Skeletal muscle cell (primary cell): ENCODE data around the gene PRKACB.
"Not testable (repeated sequence)": the region's sequence is repeated elsewhere in the genome, so short reads cannot be mapped to it uniquely, and the experiment has no call there.

Experiments
- DNase-seq: peaks from one replicate; pipeline ENCODE4 v3.0.0-alpha.2; 2010; ENCODE audit warnings: low read depth
- H3K4me3 ChIP-seq: 2 replicates; pipeline ENCODE4 v1.5.1; 2011; ENCODE audit warnings: low read depth, mild to moderate bottlenecking, control low read depth, low read length, moderate library complexity

Gene PRKACB

DNA sequence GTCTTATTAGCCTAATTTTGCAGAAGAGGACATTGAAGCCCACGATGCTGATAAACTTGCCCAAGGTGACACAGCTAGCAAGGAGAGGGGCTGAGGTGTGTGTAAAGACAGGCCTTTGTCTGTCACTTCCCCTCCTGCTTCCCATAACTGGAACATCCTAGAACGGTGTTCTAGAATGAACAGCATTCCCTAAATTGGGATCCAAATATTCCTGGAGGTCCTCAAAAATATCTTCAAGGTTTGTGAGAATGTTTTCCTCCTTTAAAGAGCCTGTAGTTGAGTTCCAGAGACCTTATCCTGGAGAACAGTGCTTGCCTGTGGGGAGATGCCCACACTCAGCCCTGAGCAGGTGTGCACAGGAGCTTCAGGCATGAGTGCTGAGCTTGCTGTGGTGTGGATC, 115.9 kb downstream of the PRKACB start:
- no peak overlapping the region for H3K4me3 ChIP-seq

DNA sequence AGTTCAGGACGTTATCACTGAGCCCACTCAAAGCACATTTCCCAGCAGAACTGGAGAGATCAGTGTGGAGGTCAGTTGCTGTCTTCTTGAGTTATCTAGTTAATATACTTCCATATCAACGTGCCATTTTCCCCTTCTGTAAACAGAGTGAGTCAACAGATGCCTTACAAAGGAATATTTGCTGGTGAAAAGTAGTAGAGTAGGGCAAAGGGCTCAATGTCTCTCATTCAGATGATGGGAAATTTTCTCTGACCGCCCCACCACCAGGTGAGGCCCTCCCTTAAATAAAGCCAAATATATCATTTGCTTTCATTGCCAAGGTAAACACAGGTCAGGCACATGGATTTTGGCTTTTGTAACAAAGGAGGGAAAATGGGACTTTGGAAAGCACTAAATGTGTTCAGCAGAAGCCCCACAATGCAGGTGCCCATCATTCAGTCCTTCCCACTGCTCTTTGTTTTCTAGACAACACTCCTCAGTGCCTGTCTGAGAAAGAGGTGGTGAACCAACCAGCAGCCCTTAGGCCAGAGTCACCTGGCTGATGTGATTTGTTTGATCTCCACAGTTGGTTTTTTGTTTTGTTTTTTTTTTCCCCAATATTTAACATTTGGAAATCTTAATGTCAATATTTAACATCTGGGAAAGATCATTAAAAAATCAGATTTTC, 116.9 kb downstream of the PRKACB start:
- no peak overlapping the region for H3K4me3 ChIP-seq
- DNase-seq, result no peak

More for the DNA sequence above, 115.9 kb downstream of the PRKACB start:
- DNase-seq, result no peak

DNA sequence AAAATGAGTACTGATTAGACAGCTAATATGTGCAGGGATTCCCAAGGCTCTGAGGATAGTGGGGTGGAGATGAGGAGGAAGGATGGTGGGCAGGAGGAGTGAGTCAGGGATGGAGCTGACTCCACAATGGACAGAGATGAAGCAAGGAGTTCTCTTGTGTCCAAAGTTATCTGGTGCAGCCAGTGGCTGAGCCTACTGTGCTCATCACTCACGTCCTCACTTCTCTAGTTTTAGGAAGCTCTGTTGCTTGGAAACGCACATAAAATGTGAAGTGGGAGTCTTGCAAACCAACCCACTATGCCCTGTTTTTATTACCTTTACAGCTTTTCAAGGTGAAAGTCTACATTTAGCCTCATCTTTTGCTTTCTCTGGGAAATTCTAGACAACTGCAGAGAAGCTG, 120.9 kb downstream of the PRKACB start:
- DNase-seq, result no peak

DNA sequence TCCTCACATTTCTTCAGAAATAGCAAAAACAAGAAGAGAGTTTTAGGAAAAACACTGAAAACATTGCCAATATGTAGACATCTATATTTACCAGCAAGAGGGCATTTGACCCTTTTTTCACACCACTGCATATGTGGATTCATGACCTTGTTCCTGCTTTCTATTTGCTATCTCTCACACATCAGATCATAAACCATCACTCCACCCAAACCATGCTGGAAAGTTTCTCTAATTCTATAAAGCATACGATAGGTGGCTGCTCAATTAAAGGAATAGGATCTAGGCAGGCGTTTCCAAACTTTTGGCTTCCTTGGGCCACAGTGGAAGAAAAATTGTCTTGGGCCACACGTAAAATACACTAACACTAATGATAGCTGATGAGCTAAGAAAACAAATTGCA, 121.8 kb downstream of the PRKACB start:
- H3K4me3 ChIP-seq, result no peak overlapping the region
- no peak for DNase-seq

More for the DNA sequence above, 120.9 kb downstream of the PRKACB start:
- H3K4me3 ChIP-seq, result no peak overlapping the region

DNA sequence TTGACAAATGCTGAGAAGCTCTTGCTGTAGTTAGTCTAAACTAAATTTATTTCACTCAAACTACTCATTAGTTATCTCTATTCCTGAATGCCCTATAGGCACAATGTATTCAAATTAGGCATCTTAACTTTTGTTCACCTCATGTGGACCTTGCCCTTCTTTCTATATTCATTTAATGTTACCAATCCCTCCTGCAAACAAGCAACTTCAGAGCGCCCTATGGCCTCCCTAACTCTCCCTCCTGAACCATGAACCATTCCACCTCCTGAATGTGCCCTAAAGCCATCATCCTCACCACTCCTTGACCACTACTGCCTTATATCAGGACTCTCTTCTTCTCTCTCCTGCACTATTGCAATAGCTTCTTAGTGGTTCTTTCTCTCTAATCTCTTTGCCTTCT, 122.7 kb downstream of the PRKACB start:
- no peak for DNase-seq
- H3K4me3 ChIP-seq, result no peak overlapping the region

DNA sequence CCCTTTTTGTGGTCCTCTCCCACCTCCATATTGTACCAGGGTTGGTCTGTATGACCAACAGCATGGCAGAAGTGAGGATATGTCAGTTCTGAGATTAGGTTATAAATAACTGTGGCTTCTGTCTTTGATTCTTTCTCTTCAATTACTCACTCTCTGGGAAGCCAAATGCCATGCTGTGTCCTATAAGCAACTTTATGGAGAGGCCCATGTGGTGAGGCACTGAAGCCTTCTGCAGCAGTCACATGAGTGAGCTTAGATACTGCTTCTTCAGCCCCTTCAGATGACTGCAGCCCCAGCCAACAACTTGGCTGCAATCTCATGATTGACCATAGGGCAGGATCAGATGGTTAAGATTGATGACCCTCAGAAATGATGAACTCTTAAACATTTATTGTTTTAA, 123.4 kb downstream of the PRKACB start:
- no peak for DNase-seq
- H3K4me3 ChIP-seq, result no peak overlapping the region

DNA sequence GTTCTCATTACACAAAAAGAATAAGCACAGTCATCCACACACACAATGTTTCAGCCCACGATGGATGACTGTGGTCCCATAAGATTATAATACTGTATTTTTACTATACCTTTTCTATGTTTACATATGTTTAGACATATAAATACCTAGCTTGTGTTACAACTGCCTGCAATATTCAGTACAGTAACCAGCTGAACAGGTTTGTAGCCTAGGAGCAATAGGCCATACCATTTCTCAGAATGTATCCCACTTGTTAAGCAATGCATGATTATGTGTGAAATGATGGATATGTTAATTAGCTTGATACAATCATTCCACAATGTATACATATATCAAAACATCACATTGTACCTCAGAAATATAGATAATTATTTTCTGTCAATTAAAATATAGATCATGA, 124.3 kb downstream of the PRKACB start:
- no peak overlapping the region for H3K4me3 ChIP-seq
- no peak for DNase-seq

DNA sequence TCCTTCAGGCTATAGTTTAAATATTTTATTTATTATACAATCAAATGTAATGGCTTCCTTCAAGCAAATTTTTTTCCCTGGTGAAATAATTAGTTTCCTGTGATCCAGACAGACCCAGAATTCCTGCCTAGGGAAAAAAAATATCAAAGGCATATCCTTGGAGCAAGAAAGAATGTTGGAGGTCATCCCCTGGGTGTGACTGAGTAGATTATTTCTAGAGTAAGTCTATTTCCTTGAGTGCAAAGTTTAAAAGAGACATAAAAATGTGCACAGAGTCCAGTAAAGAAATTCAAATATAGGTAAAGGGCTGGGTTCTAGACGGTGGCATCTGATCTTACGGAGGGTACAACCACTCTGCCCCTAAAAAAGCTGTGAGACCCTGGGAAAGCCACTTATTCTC, 125.2 kb downstream of the PRKACB start:
- no peak for DNase-seq
- H3K4me3 ChIP-seq, result no peak overlapping the region

DNA sequence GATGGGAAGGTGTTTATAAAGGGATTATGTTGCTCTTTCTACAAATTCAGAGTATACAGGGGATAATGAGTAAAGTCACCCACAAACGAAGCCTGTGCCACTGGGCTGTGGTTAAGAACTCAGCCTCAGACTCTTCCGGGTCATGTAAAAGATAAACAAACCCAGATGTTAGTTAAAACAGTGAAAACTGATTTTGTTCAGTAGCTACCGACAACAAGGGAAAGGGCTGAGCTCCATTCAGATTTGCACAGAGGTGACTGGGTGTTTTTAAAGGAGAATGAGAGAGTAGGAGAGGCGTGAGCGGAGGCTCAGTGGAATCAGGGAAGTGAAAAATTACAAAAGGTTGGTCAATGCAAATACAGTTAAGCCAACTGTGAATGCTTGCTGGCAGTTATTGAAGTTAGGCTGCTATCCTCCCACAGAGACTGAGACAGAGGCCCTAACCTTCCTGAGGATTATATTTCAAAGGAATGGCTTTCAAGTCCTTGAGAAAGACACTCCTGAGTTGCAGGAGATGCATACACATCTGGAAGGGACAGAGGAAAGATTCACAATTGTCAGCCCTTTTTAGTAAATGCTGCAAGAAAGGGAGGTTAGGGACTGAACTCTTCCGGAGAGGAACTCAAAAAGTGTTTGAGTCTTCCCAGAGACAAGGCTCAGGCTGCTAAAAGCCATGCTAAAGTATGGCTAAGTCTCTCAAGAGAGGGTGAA, 127.5 kb downstream of the PRKACB start:
- DNase-seq, result no peak

DNA sequence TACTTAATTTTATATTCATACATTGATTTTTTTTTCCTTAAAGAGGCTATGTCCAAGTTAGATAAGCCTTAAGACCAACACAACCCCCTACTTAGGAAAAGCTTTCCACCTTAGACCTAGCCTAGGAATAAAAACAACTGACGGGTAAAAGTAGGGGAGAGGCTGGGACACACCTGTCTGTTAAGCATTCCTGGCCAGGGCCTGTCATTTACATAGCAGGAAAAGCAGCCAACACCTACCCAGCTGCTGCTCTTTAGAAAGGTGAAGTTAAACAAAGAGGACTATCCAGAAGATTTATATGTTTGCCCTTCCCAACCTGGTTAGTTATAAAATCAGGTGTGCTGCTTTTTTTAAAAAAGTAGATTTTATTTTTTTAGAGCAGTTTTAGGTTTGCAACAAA, 128.3 kb downstream of the PRKACB start:
- no peak for DNase-seq
- H3K4me3 ChIP-seq, result no peak overlapping the region

More for the DNA sequence above, 127.5 kb downstream of the PRKACB start:
- no peak overlapping the region for H3K4me3 ChIP-seq

DNA sequence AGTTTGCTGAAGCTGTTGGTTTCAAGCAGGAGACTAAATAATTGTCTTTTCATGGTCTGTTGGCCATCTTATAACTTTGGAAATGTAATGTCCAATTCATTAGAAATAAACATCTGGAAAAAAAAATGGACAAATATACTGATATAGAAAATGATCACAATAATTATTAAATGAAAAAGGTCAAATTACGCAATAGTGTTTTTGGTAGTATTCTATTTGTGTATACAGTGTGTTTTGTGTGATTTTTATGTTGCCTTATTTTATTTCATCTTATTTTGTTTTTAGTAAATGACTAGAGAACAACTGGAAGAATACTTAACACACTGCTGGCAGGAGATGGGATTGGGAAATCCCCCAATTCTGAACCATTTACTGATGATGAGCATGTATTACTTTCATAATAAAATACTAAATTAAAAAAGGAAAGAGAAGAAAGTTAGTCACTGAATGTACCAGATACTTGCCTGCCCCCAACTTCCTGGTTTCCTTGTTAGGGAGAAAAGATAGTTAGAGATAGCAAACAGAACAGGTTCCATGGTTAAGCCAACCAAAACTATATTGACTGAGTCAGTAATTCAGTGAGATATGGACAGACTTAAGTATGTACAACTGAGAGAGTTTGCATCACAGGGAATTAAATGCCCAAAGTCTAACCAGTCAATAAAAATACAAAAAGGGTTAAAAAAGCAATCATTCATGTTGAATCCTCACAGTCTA, 133.4 kb downstream of the PRKACB start:
- H3K4me3 ChIP-seq, result no peak overlapping the region
- DNase-seq, result no peak

DNA sequence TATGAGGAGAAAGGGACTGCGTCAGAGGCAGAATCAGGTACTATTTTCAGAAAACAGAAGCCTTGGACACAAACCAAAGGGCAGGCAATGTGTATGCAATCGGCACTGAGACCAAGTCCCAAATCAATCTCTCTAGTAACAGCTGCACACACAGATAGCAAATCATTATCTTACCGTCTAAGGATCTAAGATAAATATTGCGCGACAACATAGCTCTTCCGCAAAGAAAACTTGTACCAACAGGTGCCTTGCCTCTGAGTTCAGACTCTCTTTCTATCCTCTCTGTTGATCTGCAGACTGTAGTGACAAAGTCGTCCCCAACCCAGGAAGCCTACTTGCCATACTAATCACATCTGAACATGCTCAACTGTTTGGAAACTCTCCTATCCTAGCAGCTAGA, 134.8 kb downstream of the PRKACB start:
- H3K4me3 ChIP-seq, result no peak overlapping the region
- DNase-seq, result no peak

DNA sequence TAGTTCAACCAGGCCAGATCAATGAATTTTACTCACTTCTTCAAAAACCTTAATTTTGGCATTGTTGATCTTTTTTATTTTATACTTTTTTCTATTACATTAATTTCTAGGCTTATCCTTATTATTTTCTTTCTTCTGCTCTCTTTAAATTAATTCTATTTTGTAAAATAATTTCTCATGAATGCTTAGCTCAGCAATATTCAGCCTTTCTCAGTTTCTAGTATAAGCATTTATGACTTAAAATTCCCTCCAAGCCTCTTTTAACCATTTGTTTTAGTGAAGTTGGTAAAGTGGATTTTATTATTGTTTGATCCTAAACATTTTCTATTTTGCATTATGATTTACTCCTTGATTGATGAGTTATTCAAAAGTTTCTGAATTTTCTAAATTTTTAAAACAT, 136.8 kb downstream of the PRKACB start:
- no peak for DNase-seq
- no peak overlapping the region for H3K4me3 ChIP-seq

DNA sequence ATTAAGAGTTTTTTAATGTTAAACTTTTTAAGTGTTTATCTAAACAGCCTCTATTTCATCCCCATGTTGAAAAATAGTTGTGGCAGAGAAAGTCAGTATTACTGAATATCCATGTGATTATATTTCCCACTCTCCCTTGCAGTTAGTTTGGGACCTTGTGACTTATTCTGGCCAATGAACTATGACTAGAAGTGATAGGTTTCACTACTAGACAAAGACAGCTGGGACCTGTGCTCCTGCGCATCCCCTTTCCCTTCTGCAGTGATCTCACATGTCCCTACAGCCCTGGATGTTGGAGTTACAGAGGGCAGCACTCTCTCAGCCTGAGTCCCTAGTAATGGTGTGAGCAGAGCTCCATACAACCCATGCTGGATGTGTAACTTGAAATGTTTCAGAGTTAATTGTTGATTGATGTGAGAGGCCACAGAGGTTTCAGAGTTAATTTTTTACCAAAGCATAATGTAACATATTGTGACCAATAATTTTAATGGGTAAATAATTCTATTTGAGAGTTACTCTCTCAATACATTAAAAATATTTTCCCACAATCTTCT, 138.8 kb downstream of the PRKACB start:
- no peak for DNase-seq

DNA sequence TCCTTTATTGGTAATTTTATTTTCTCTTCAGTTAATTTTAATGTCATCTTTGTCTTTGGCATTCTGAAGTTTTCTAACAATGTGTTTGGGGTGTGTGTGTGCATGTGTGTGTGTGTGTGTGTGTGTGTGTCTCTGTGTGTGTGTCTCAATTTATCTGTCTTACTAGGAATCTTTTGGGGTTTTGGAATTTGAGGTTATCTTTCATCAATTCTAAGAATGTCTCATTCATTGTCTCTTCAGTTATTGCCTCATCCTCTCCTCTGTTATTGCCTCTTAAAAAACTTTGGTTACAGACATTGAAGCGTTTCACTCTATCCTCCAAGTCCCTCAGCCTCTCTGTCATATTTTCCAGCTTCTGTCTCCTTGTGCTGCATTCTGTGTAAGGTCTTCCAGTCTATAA, 139.3 kb downstream of the PRKACB start:
- no peak for DNase-seq

More for the DNA sequence above, 138.8 kb downstream of the PRKACB start:
- H3K4me3 ChIP-seq, result no peak overlapping the region

DNA sequence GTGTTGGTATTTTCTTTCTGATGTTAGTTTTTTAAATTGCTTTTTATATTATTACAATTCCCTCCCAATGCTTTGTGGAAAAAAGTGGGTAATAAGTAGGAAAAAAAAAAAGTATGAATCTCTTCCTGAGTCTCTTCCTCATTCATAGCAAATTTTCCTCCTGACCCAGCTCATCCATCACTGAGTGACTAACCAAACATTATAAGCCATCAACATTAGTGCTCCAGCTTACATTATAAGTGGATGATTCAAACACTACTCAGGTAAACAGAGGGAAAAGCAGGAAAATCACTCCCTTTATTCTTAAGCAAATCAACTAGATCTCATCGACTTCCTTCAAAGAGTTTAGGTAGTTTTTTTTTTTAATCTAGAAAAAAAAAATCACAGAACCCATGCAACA, 142.0 kb downstream of the PRKACB start:
- no peak overlapping the region for H3K4me3 ChIP-seq
- DNase-seq, result no peak

More for the DNA sequence above, 139.3 kb downstream of the PRKACB start:
- no peak overlapping the region for H3K4me3 ChIP-seq

DNA sequence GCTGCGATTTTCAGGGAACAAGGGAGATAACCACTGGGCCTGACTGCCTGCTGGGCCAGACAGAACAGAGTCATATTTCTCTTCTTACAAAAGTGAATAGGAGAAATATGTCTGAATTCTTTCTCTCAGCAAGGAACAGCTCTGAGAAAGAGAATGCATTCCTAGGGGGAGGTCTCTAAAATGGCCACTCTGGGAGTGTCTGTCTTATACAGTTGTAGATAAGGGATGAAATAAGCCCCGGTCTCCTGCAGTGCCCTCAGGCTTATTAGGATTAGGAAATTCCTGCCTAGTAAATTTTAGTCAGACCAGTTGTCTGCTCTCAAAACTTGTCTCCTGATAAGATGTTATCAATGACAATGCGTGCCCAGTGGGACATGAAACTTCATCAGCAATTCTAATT, 143.3 kb downstream of the PRKACB start:
- H3K4me3 ChIP-seq, DNase-seq: not testable (repeated sequence)
